DND-41 (cell line): ENCODE results near the gene CHST1.

ENCODE experiments used
- ATAC-seq: fragments of 200-7000 bp; cut with Tn5 transposase; 3 replicates; pipeline ENCODE4 v1.9.1; 2021; ENCODE audit warnings: low read depth; ENCODE audit not compliant: insufficient read depth
- DNase-seq: peaks from one replicate; pipeline ENCODE4 v3.0.0-alpha.2; 2020
- H2AFZ ChIP-seq: 2 replicates; pipeline ENCODE4 v1.6.0; 2012; ENCODE audit warnings: low read depth, low read length
- H3K27ac ChIP-seq: 2 replicates; pipeline ENCODE4 v1.5.1; 2012; ENCODE audit warnings: low read length, inconsistent platforms
- H3K27me3 ChIP-seq: fragments of 200-600 bp; sonication (generic); 2 replicates; pipeline ENCODE4 v1.6.0; 2012; ENCODE audit warnings: low read length, mild to moderate bottlenecking, inconsistent platforms; ENCODE audit not compliant: insufficient read depth, poor library complexity
- H3K36me3 ChIP-seq: 2 replicates; pipeline ENCODE4 v1.5.1; 2012; ENCODE audit warnings: low read length, inconsistent platforms; ENCODE audit not compliant: insufficient read depth
- H3K4me1 ChIP-seq: 2 replicates; pipeline ENCODE4 v1.5.1; 2012; ENCODE audit warnings: mild to moderate bottlenecking, low read length; ENCODE audit not compliant: insufficient read depth
- H3K4me2 ChIP-seq: 2 replicates; pipeline ENCODE4 v1.6.0; 2012; ENCODE audit warnings: mild to moderate bottlenecking, moderate library complexity, low read length, inconsistent platforms; ENCODE audit not compliant: insufficient read depth
- H3K4me3 ChIP-seq, 2 experiments: fragments of 200-600 bp in 1 of 2; shearing (Covaris generic) in 1 of 2; 2 replicates each; pipeline ENCODE4 v1.5.1; 2012 to 2016; ENCODE audit warnings: inconsistent platforms in 2 of 2, low read length in 2 of 2, mild to moderate bottlenecking in 2 of 2, low read depth in 1 of 2, moderate library complexity in 1 of 2
- H3K79me2 ChIP-seq: 2 replicates; pipeline ENCODE4 v1.6.0; 2012; ENCODE audit warnings: low read length, inconsistent platforms; ENCODE audit not compliant: insufficient read depth
- H3K9ac ChIP-seq: 2 replicates; pipeline ENCODE4 v1.6.0; 2012; ENCODE audit warnings: low read depth, mild to moderate bottlenecking, inconsistent platforms, low read length, moderate library complexity
- H3K9me3 ChIP-seq: 2 replicates; pipeline ENCODE4 v1.5.1; 2012; ENCODE audit warnings: low read length, moderate library complexity, mild to moderate bottlenecking, inconsistent platforms; ENCODE audit not compliant: insufficient read depth, severe bottlenecking
- H4K20me1 ChIP-seq: 2 replicates; pipeline ENCODE4 v1.6.0; 2012; ENCODE audit warnings: low read length; ENCODE audit not compliant: insufficient read depth
- EZH2 ChIP-seq: IDR thresholded peaks from 3 replicates; pipeline ENCODE4 v1.6.1; 2012; ENCODE audit warnings: borderline replicate concordance, low read depth, mild to moderate bottlenecking, moderate library complexity, low read length, inconsistent platforms; ENCODE audit not compliant: severe bottlenecking
- TF ChIP-seq, protein P1 (sequence below): IDR thresholded peaks from 2 replicates; pipeline ENCODE4 v1.5.1; 2012; ENCODE audit warnings: borderline replicate concordance, low read length, moderate library complexity, mild to moderate bottlenecking; ENCODE audit not compliant: poor library complexity, severe bottlenecking; ENCODE audit errors: extremely low read depth

The CHST1 gene

DNA sequence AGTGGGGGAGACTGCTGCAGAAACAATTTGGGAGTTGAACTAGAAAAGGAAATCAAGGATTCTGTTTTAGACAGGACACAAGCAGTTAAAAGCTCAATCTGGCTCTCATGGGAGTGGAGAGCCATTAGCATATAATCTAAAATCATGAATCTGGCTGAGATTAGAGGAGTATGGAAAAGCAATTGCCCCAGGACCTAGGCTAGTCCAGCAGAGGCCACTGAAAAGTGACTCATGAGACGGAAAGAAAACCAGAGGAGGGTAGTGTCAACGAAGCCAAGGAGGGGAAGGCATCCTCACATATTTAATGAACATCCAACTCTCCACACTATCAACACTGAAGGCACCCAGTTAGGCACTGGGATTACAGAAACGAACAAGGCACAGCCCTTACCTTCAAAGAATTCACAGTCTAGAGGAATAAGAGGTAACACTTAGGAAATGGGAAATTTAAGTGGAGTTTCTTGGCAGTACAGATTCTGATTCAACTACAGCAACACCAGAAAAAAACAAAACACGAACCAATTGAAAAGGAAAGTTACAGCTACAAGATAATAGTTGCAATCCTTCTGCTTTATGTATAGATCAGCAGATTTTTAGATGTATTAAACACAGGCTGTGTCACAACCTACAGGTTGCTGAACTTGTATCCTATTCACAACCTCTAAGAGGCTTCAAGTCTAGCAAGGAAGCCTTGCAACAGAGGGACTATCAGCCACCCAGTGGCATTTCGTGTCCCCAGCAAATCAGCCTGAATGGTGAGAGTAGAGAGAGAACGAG, 43.7 kb upstream of the CHST1 start:
- H3K9me3 ChIP-seq, result no peaks in the 10 kb centered on the region
- TF ChIP-seq, protein P1, sequence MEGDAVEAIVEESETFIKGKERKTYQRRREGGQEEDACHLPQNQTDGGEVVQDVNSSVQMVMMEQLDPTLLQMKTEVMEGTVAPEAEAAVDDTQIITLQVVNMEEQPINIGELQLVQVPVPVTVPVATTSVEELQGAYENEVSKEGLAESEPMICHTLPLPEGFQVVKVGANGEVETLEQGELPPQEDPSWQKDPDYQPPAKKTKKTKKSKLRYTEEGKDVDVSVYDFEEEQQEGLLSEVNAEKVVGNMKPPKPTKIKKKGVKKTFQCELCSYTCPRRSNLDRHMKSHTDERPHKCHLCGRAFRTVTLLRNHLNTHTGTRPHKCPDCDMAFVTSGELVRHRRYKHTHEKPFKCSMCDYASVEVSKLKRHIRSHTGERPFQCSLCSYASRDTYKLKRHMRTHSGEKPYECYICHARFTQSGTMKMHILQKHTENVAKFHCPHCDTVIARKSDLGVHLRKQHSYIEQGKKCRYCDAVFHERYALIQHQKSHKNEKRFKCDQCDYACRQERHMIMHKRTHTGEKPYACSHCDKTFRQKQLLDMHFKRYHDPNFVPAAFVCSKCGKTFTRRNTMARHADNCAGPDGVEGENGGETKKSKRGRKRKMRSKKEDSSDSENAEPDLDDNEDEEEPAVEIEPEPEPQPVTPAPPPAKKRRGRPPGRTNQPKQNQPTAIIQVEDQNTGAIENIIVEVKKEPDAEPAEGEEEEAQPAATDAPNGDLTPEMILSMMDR, result no peak
- no peak for TF ChIP-seq EZH2
- no peak overlapping the region for H3K4me3 ChIP-seq
- DNase-seq (no peak), ATAC-seq (no peak)
- no peaks in the 10 kb centered on the region for H3K4me1 ChIP-seq
- no peak overlapping the region for H3K9ac ChIP-seq
- no peaks in the 10 kb centered on the region for H3K36me3 ChIP-seq
- H3K4me2 ChIP-seq, result no peak overlapping the region
- no peak overlapping the region for H2AFZ ChIP-seq
- H3K27me3 ChIP-seq, result peaks cover 8% of the 10 kb centered on the region
- no peaks in the 10 kb centered on the region for H4K20me1 ChIP-seq
- no peak overlapping the region for H3K27ac ChIP-seq
- no peaks in the 10 kb centered on the region for H3K79me2 ChIP-seq

DNA sequence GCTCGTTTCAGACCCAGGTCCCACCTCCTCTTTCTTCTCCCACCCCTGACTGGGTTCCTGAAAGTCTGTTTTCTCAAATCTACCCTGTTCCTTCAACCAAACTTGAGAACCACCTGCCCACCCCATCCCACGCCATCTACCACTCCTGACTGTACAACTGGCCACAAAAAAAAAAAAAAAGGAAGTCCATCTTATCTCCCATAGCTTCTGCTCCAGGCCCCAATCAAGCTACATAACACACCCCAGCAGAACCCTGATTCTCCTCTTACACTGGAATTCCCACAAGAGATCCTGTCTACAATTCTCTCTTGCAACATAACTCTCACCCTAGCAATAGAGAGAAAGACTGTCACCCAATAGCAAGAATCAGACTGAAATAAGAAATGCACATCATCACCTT, 39.2 kb upstream of the CHST1 start:
- no peaks in the 10 kb centered on the region for H3K36me3 ChIP-seq
- DNase-seq (no peak), ATAC-seq (no peak)
- TF ChIP-seq, protein P1, result no peak
- no peak for TF ChIP-seq EZH2
- H3K79me2 ChIP-seq, result no peaks in the 10 kb centered on the region
- H3K27me3 ChIP-seq, result peaks cover 8% of the 10 kb centered on the region
- H3K4me3 ChIP-seq, result no peak overlapping the region
- no peak overlapping the region for H3K9ac ChIP-seq
- H3K4me2 ChIP-seq, result no peak overlapping the region
- peaks cover 14% of the 10 kb centered on the region for H3K4me1 ChIP-seq
- H3K27ac ChIP-seq, result no peak overlapping the region
- no peaks in the 10 kb centered on the region for H4K20me1 ChIP-seq
- H3K9me3 ChIP-seq, result peaks cover 5% of the 10 kb centered on the region
- H2AFZ ChIP-seq, result no peak overlapping the region

GRCh38 chr11:45704133-45704532, 38.7 kb upstream of the CHST1 start:
- no peak for DNase-seq
- no peak for TF ChIP-seq EZH2
- TF ChIP-seq, protein P1, result no peak
- no peak overlapping the region for H3K9ac ChIP-seq
- no peak for ATAC-seq
- no peaks in the 10 kb centered on the region for H4K20me1 ChIP-seq
- H3K27me3 ChIP-seq, result peaks cover 4% of the 10 kb centered on the region
- H3K9me3 ChIP-seq, result peaks cover 5% of the 10 kb centered on the region
- no peak overlapping the region for H3K27ac ChIP-seq
- no peaks in the 10 kb centered on the region for H3K79me2 ChIP-seq
- H3K4me3 ChIP-seq, result no peak overlapping the region
- no peak overlapping the region for H3K4me2 ChIP-seq
- no peaks in the 10 kb centered on the region for H3K36me3 ChIP-seq
- peaks cover 20% of the 10 kb centered on the region for H3K4me1 ChIP-seq
- H2AFZ ChIP-seq, result no peak overlapping the region
